ENCODE data around the gene AMOTL2. TPM values are rescaled to one million over a fixed set of nuclear protein-coding genes. Genes with fewer than 3 reads are reported as not detected.

AMOTL2 gene
- total RNA-seq, 4 donors from 2014 or later: 93.2 to 226 (median 153) TPM

DNA sequence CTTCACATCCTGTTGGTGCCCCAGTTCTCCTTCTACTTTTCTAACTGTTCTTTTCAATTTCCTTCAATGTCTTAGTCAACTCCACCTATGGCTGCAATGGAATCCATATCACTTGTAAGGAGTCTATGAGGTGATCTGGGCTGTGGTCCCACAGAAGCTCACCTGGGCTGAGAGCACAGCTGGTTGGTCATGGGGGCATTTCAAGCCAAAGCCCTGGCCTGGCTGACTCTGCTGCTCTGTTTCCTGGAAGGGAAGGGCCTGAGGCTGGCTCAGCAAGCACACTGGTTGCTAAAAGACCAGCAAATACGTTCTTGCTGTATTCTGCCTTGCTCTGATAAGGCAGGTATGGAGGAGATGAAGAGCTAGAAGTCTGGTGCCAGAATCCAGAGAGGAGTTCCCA, 29.0 kb downstream of the AMOTL2 start:
- Histone ChIP-seq H3K4me1 (peaks cover 0 to 14% (median 0%) of the 10 kb centered on the region in 3 donors), H3K9me3 (peaks cover 0 to 9% (median 0%) of the 10 kb centered on the region in 3 donors), H3K27ac (no peak overlapping the region), H3K4me3 (no peak overlapping the region), H3K27me3 (no peaks in the 10 kb centered on the region), H3K36me3 (no peaks in the 10 kb centered on the region)
- 86% methylated on average over 1 of the region's 1 CpG; no CpG with 5 or more reads in 1 of the 2 donors for WGBS, 2 donors (ENCODE audit: low coverage in 1 of 2)
- no peak for ATAC-seq
- TF ChIP-seq, protein P1, sequence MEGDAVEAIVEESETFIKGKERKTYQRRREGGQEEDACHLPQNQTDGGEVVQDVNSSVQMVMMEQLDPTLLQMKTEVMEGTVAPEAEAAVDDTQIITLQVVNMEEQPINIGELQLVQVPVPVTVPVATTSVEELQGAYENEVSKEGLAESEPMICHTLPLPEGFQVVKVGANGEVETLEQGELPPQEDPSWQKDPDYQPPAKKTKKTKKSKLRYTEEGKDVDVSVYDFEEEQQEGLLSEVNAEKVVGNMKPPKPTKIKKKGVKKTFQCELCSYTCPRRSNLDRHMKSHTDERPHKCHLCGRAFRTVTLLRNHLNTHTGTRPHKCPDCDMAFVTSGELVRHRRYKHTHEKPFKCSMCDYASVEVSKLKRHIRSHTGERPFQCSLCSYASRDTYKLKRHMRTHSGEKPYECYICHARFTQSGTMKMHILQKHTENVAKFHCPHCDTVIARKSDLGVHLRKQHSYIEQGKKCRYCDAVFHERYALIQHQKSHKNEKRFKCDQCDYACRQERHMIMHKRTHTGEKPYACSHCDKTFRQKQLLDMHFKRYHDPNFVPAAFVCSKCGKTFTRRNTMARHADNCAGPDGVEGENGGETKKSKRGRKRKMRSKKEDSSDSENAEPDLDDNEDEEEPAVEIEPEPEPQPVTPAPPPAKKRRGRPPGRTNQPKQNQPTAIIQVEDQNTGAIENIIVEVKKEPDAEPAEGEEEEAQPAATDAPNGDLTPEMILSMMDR (IDR thresholded peaks at IDR 0.05): no peak
- TF ChIP-seq POLR2AphosphoS5 (IDR thresholded peaks at IDR 0.05) (no peak), EP300 (IDR thresholded peaks at IDR 0.05) (no peak), POLR2A (IDR thresholded peaks at IDR 0.05) (no peak)

DNA sequence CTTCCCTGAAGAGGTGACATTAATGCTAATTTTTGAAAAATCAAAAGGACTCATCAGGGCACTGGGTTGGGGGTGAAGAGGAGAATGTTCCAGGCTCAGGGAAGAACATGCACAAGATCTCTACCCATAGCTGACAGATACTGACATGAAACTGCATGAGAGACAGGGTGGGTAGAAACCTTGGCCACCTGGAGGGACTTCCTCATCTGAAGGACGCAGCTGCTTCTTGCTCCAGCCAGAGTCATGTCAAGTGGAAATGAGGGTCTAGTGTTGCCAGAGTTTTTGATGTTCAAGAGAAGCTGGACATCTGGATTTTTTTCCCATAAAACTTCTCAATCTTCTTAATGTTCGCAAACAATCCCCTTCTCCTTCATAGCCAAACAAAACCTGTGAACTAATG, 29.7 kb downstream of the AMOTL2 start:
- Histone ChIP-seq H3K9me3 (peaks cover 0 to 9% (median 0%) of the 10 kb centered on the region in 3 donors), H3K4me3 (no peak overlapping the region), H3K27ac (no peak overlapping the region), H3K36me3 (no peaks in the 10 kb centered on the region), H3K27me3 (no peaks in the 10 kb centered on the region), H3K4me1 (peaks cover 0 to 14% (median 0%) of the 10 kb centered on the region in 3 donors)
- TF ChIP-seq EP300 (IDR thresholded peaks at IDR 0.05): no peak
- ATAC-seq: no peak
- 87% methylated on average over 2 of the region's 2 CpGs; no CpG with 5 or more reads in 1 of the 2 donors for WGBS, 2 donors (ENCODE audit: low coverage in 1 of 2)

DNA sequence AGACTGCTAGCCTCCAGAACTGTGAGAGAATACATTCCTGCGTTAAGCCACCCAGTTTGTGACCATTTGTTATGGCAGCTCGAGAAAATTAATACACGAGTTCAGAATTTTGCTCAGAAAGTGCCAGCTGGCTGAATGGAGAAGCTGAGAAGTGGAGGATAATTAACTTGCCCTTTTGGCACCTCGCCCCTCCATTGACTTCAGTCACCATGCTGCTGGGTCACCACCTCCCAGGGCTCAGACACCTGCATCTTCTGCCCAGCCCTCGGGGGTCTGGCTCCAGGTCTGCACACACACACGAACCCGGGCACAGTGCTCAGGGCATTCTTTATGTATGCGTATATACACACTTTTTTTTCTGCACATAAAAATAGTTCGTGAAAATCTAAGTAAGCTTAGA, 32.0 kb downstream of the AMOTL2 start:
- peaks cover 0 to 9% (median 0%) of the 10 kb centered on the region in 3 donors for H3K9me3 ChIP-seq
- no peaks in the 10 kb centered on the region for H3K27me3 ChIP-seq
- no peak overlapping the region for H3K4me3 ChIP-seq
- WGBS, 2 donors (ENCODE audit: low coverage in 1 of 2): 0 to 92% methylated on average over 1 to 8 of the region's 9 CpGs
- no peak for ATAC-seq
- H3K36me3 ChIP-seq: no peaks in the 10 kb centered on the region
- H3K4me1 ChIP-seq: peaks cover 0 to 7% (median 0%) of the 10 kb centered on the region in 3 donors
- peak overlapping the region in 3 of 4 donors; percentile 11 to 57 (median 55) for H3K27ac ChIP-seq
- TF ChIP-seq POLR2AphosphoS5 (IDR thresholded peaks at IDR 0.05) (no peak), POLR2A (IDR thresholded peaks at IDR 0.05) (no peak), EP300 (IDR thresholded peaks at IDR 0.05) (no peak)
- TF ChIP-seq, protein P1 (IDR thresholded peaks at IDR 0.05): no peak

DNA sequence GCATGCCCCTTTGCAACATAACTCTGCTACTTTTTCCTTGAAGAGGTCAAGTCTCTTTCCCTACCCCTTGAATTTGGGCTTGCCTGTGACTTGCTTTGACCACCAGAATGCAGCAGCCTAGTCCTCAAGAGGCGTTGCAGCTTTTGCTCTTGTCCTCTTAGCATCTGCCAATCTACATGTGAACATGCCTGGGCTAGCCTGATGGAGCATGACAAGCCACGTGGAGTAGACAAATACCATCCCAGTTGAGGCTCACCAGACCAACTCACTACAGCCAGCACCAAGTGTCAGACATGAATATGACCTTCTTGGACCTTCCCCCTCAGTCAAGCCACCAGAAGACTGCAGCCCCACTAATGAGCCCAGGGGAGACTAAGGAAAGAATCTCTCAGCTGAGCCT, 32.9 kb downstream of the AMOTL2 start:
- WGBS, 2 donors (ENCODE audit: low coverage in 1 of 2): 94% methylated on average over 2 of the region's 2 CpGs; no CpG with 5 or more reads in 1 of the 2 donors

DNA sequence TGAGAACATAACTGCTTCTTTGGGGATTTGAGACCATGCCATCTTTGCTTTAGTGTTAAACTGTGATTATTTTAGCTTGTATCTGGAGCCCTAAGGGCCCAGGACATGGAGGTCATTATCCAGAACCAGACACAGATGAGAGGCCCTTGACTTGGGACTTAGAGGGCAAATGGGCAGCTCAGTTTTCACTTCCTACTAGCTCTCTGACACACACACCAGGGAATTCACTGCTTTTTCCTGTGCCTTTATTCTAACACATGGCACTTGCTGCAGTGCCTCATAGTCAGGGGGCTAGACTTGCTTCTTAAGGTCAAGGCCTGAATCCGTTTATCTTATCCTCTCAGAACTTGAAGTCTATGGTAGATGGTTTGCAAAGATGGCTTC, 33.3 kb downstream of the AMOTL2 start:
- no peak for ATAC-seq

More for the DNA sequence above, 32.9 kb downstream of the AMOTL2 start:
- H3K4me1 ChIP-seq: peaks cover 0 to 16% (median 3%) of the 10 kb centered on the region in 3 donors
- H3K36me3 ChIP-seq: no peaks in the 10 kb centered on the region
- H3K9me3 ChIP-seq: no peaks in the 10 kb centered on the region
- TF ChIP-seq EP300 (IDR thresholded peaks at IDR 0.05) (no peak), POLR2AphosphoS5 (IDR thresholded peaks at IDR 0.05) (no peak), POLR2A (IDR thresholded peaks at IDR 0.05) (no peak)
- TF ChIP-seq, protein P1 (IDR thresholded peaks at IDR 0.05): no peak
- no peaks in the 10 kb centered on the region for H3K27me3 ChIP-seq
- no peak overlapping the region for H3K4me3 ChIP-seq
- no peak for ATAC-seq
- no peak overlapping the region for H3K27ac ChIP-seq

More for the DNA sequence above, 33.3 kb downstream of the AMOTL2 start:
- H3K9me3 ChIP-seq: no peaks in the 10 kb centered on the region
- no peak for TF ChIP-seq POLR2A (IDR thresholded peaks at IDR 0.05)
- TF ChIP-seq, protein P1 (IDR thresholded peaks at IDR 0.05): no peak
- no peak for TF ChIP-seq EP300 (IDR thresholded peaks at IDR 0.05)
- TF ChIP-seq POLR2AphosphoS5 (IDR thresholded peaks at IDR 0.05): no peak
- H3K4me3 ChIP-seq: no peak overlapping the region
- H3K27ac ChIP-seq: no peak overlapping the region
- 63 to 75% methylated on average over 1 of the region's 1 CpG for WGBS, 2 donors (ENCODE audit: low coverage in 1 of 2)
- no peaks in the 10 kb centered on the region for H3K36me3 ChIP-seq
- no peaks in the 10 kb centered on the region for H3K27me3 ChIP-seq
- peaks cover 0 to 20% (median 3%) of the 10 kb centered on the region in 3 donors for H3K4me1 ChIP-seq

Data from gastroesophageal sphincter (tissue), 4 donors.